ENCODE data around the gene PDE4D.

DNA sequence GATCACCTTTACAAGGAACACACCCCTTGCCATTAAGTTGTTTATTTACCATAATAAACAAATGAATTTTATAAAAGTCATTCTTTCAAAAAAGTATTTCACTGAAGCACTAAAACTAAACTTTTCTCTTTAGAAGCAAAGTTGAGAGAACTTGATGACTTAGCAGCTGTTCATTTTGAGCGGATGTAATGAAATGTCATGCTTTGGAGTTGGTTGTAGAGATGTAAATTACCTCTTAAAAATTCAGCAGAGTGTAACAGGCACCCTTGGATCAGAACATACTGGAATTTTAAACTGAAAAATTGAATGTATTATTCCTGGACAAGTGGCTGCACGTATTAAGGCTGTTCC is 617.2 kb downstream of the PDE4D start:
- TF ChIP-seq TARDBP (IDR thresholded peaks at IDR 0.05) (no peak), NFRKB (IDR thresholded peaks at IDR 0.05) (no peak), BHLHE40 (IDR thresholded peaks at IDR 0.05; ENCODE audit: borderline replicate concordance) (no peak)

All from HEK293T (cell line).